ENCODE results near the gene ZGRF1.

GRCh38 chr4:112651641-112652040, 14.9 kb upstream of the ZGRF1 start:
- TF ChIP-seq POLR2A (IDR thresholded peaks at IDR 0.05; ENCODE audit: low read length) (no peak), GATA1 (IDR thresholded peaks at IDR 0.05; ENCODE audit: low read depth, low read length) (no peak)
